SH-SY5Y (cell line): ENCODE measurements around the gene TEX38.

ENCODE experiments used
- GATA2 ChIP-seq: IDR thresholded peaks from 2 replicates; pipeline ENCODE4 v1.6.1; 2011; ENCODE audit warnings: mild to moderate bottlenecking, low read depth, low read length
- GATA3 ChIP-seq: IDR thresholded peaks from 2 replicates; pipeline ENCODE4 v1.6.1; 2011; ENCODE audit warnings: low read depth, mild to moderate bottlenecking, low read length, moderate library complexity

DNA sequence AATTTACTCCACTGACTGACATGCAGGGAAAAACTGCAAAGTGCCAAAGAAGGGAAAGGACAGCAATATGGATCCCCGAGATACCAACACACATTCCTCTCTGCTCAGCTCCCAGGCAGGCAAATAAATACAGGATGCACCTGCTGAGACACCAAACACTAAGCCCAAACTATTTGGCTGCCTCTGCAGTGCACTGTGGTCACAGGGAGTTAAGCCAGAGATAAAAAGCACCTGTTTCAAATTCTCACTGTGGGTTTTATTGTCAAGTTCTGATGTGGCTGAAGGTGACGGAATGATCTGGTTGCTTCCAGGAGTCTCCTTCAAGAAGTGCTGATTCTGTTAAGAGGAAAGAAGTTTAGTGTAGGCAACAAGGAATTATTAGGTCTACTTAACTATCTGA lies 17.7 kb downstream of the TEX38 start:
- TF ChIP-seq GATA2 (no peak), GATA3 (no peak)
